Subcutaneous abdominal adipose tissue (tissue), 5 donors: ENCODE data around the gene ARPC5L.
"Not testable (repeated sequence)": the region's sequence is repeated elsewhere in the genome, so short reads cannot be mapped to it uniquely, and the experiment has no call there.

Experiments
- H3K27ac ChIP-seq: one replicate; pipeline ENCODE4 v1.7.0; 2013; ENCODE audit warnings: low read depth, mild to moderate bottlenecking, inconsistent platforms, low read length, moderate library complexity
- H3K27me3 ChIP-seq, 5 donors: one replicate each; pipeline ENCODE4 v1.7.0; 2013; ENCODE audit warnings: low read length in 5 of 5, inconsistent platforms in 1 of 5; ENCODE audit not compliant: control insufficient read depth in 5 of 5, insufficient read depth in 4 of 5
- H3K36me3 ChIP-seq, 5 donors: one replicate each; pipeline ENCODE4 v1.7.0; 2013; ENCODE audit warnings: low read length in 5 of 5; ENCODE audit not compliant: control insufficient read depth in 5 of 5, insufficient read depth in 5 of 5
- H3K4me1 ChIP-seq, 5 donors: one replicate each; pipeline ENCODE4 v1.7.0; 2013; ENCODE audit warnings: low read length in 5 of 5, mild to moderate bottlenecking in 3 of 5, moderate library complexity in 1 of 5; ENCODE audit not compliant: control insufficient read depth in 5 of 5, insufficient read depth in 5 of 5
- H3K4me3 ChIP-seq, 5 donors: one replicate each; pipeline ENCODE4 v1.7.0; 2013; ENCODE audit warnings: low read length in 5 of 5, low read depth in 1 of 5
- H3K9ac ChIP-seq, 5 donors: one replicate each; pipeline ENCODE4 v1.7.0; 2013; ENCODE audit warnings: low read length in 5 of 5, mild to moderate bottlenecking in 4 of 5, moderate library complexity in 3 of 5
- H3K9me3 ChIP-seq, 5 donors: one replicate each; pipeline ENCODE4 v1.7.0; 2013; ENCODE audit warnings: low read length in 5 of 5; ENCODE audit not compliant: control insufficient read depth in 5 of 5
- donor health status: healthy.
- donor health status: healthy.
- donor health status: healthy.
- donor health status: healthy.
- donor health status: healthy.

The ARPC5L gene

DNA sequence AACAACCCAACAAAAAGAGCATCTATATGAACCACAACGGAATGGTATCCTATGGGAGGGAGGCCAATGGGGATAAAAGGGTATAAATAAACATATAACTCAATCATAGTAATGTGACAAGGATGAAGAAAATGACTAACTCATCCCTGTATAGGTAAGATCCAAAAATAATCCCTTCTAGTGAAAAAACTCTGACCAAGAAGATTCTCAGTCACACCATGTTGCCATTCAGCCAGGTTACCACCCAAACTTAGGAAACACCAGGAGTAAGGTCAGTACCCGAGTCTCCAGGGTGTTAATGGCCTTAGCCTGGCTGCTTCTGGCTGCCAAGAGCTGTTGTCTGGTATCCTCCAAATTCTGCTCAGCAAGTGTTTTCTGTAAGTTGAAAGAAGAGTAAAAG, 46.2 kb downstream of the ARPC5L start:
- no peaks in the 10 kb centered on the region for H3K9me3 ChIP-seq
- H3K27ac ChIP-seq: no peak overlapping the region
- H3K4me1 ChIP-seq: peaks cover 0 to 16% (median 13%) of the 10 kb centered on the region in 5 donors
- H3K27me3 ChIP-seq: no peaks in the 10 kb centered on the region
- H3K4me3 ChIP-seq: no peak overlapping the region
- H3K9ac ChIP-seq: no peak overlapping the region
- peaks cover 6 to 43% (median 28%) of the 10 kb centered on the region in 5 donors for H3K36me3 ChIP-seq

GRCh38 chr9:124911766-124912165, 49.8 kb downstream of the ARPC5L start:
- Histone ChIP-seq H3K36me3 (peaks cover 22 to 59% (median 44%) of the 10 kb centered on the region in 5 donors), H3K27ac (no peak overlapping the region)

GRCh38 chr9:124913378-124913777, 51.4 kb downstream of the ARPC5L start:
- Histone ChIP-seq H3K27me3 (no peaks in the 10 kb centered on the region), H3K36me3 (peaks cover 28 to 55% (median 44%) of the 10 kb centered on the region in 5 donors), H3K9me3 (no peaks in the 10 kb centered on the region), H3K4me1 (peaks cover 0 to 14% (median 9%) of the 10 kb centered on the region in 5 donors), H3K4me3 (no peak overlapping the region), H3K27ac (no peak overlapping the region), H3K9ac (no peak overlapping the region)

More at GRCh38 chr9:124911766-124912165, 49.8 kb downstream of the ARPC5L start:
- H3K4me1 ChIP-seq: peaks cover 0 to 16% (median 13%) of the 10 kb centered on the region in 5 donors
- H3K4me3 ChIP-seq: no peak overlapping the region
- no peaks in the 10 kb centered on the region for H3K27me3 ChIP-seq
- H3K9ac ChIP-seq: no peak overlapping the region
- no peaks in the 10 kb centered on the region for H3K9me3 ChIP-seq

- H3K4me3 ChIP-seq: no peak overlapping the region
- no peak overlapping the region for H3K9ac ChIP-seq
- no peaks in the 10 kb centered on the region for H3K27me3 ChIP-seq
- peaks cover 0 to 14% (median 9%) of the 10 kb centered on the region in 5 donors for H3K4me1 ChIP-seq
- no peak overlapping the region for H3K27ac ChIP-seq
- H3K9me3 ChIP-seq: no peaks in the 10 kb centered on the region
- peaks cover 28 to 66% (median 52%) of the 10 kb centered on the region in 5 donors for H3K36me3 ChIP-seq
These were observed 52.9 kb downstream of the ARPC5L start for GRCh38 chr9:124914753-124915405.

DNA sequence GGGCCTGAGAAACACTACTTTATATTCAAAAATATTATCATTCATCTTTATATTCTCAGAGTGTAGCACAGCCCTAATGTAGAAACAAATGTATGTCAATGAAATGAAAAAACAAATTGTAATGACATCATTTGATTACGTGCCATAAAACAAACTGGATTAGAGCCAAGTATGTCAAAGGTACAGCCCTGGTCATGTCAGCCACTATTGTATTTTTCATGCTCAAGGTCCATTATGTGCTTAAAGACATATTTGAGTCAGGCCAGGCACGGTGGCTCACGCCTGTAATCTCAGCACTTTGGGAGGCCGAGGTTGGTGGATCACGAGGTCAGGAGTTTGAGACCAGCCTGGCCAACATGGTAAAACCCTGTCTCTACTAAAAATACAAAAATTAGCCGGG, 58.5 kb downstream of the ARPC5L start:
- not testable (repeated sequence) for H3K27me3 ChIP-seq, H3K9ac ChIP-seq, H3K4me1 ChIP-seq, H3K4me3 ChIP-seq, H3K9me3 ChIP-seq, H3K27ac ChIP-seq
- H3K36me3 ChIP-seq: peaks cover 18 to 58% (median 42%) of the 10 kb centered on the region in 5 donors
